Measurements from ENCODE around the gene INCA1.

GRCh38 chr17:4972752-4973151 is 24.6 kb downstream of the INCA1 start:
- TF ChIP-seq CTCF (IDR thresholded peaks at IDR 0.05; ENCODE audit: control extremely low read depth in 1 of 3, insufficient read depth in 1 of 3, low read depth in 1 of 3, low read length in 3 of 3): no peak
- TF ChIP-seq KDM5A (IDR thresholded peaks at IDR 0.05; ENCODE audit: low read length): no peak

Measured in H1 (cell line).